Measurements from ENCODE around the gene STARD10. TPM values are rescaled to one million over a fixed set of nuclear protein-coding genes. Genes with fewer than 3 reads are reported as not detected.
"Not testable (repeated sequence)": the region's sequence is repeated elsewhere in the genome, so short reads cannot be mapped to it uniquely, and the experiment has no call there.

The STARD10 gene
- total and polyA plus RNA-seq, 2 experiments from 2014 or later = 16.6 to 20.5 TPM

- not testable (repeated sequence) for H3K4me3 Mint-ChIP-seq; H3K4me3 ChIP-seq; H3K36me3 Mint-ChIP-seq (ENCODE audit: low read depth); H3K27ac ChIP-seq (ENCODE audit: low read depth); H3F3A ChIP-seq (replicated peaks; ENCODE audit: low read depth); H3K27ac Mint-ChIP-seq; H3K4me1 ChIP-seq (ENCODE audit: insufficient read depth); H4K20me1 ChIP-seq (replicated peaks; ENCODE audit: insufficient read depth); H3K4me2 ChIP-seq; H3K79me2 ChIP-seq (replicated peaks; ENCODE audit: insufficient read depth); H3K9me2 ChIP-seq (ENCODE audit: insufficient read depth); DNase-seq (ENCODE audit: low spot score); H3K27me3 ChIP-seq (ENCODE audit: insufficient read depth); ATAC-seq; H3K36me3 ChIP-seq (ENCODE audit: insufficient read depth); H3K4me1 Mint-ChIP-seq; H2AFZ ChIP-seq; H3K9me3 Mint-ChIP-seq
- peaks cover 31% of the 10 kb centered on the region for H3K27me3 Mint-ChIP-seq (ENCODE audit: insufficient read depth, low read depth, poor library complexity)
These were observed 33.8 kb upstream of the STARD10 start for GRCh38 chr11:72827656-72828055.

GRCh38 chr11:72826942-72827480 is 33.2 kb upstream of the STARD10 start:
- H3K27ac ChIP-seq (ENCODE audit: low read depth) = no peak overlapping the region
- no peaks in the 10 kb centered on the region; the same call in 2 of the 3 replicates for H3K36me3 Mint-ChIP-seq (ENCODE audit: low read depth)
- no peaks in the 10 kb centered on the region for H3K9me2 ChIP-seq (ENCODE audit: insufficient read depth)
- no peaks in the 10 kb centered on the region for H3K36me3 ChIP-seq (ENCODE audit: insufficient read depth)
- DNase-seq (ENCODE audit: low spot score) = no peak
- H3K27me3 ChIP-seq (ENCODE audit: insufficient read depth) = peaks cover 9% of the 10 kb centered on the region
- no peak overlapping the region for H3K4me3 ChIP-seq
- H4K20me1 ChIP-seq (replicated peaks; ENCODE audit: insufficient read depth) = peaks cover 2% of the 10 kb centered on the region; the same call in 1 of the 2 replicates
- no peak overlapping the region for H2AFZ ChIP-seq
- peaks cover 5% of the 10 kb centered on the region for H3K4me1 ChIP-seq (ENCODE audit: insufficient read depth)
- peaks cover 8% of the 10 kb centered on the region; the same call in 2 of the 3 replicates for H3K4me1 Mint-ChIP-seq
- H3K27me3 Mint-ChIP-seq (ENCODE audit: insufficient read depth, low read depth, poor library complexity) = peaks cover 28% of the 10 kb centered on the region
- H3K4me3 Mint-ChIP-seq = no peak overlapping the region
- no peaks in the 10 kb centered on the region; the same call in 2 of the 3 replicates for H3K9me3 Mint-ChIP-seq
- no peak overlapping the region for H3K4me2 ChIP-seq
- no peak for ATAC-seq
- H3F3A ChIP-seq (replicated peaks; ENCODE audit: low read depth) = no peaks in the 10 kb centered on the region
- H3K79me2 ChIP-seq (replicated peaks; ENCODE audit: insufficient read depth) = no peaks in the 10 kb centered on the region
- no peak overlapping the region for H3K27ac Mint-ChIP-seq
- TF ChIP-seq CTCF (conservative IDR thresholded peaks at IDR 0.05; ENCODE audit: low read depth in 2 of 2) (no peak), POLR2AphosphoS5 (IDR thresholded peaks at IDR 0.05; ENCODE audit: low read depth) (no peak), REST (IDR thresholded peaks at IDR 0.05; ENCODE audit: unreplicated experiment) (no peak), STAT1 (IDR thresholded peaks at IDR 0.05; ENCODE audit: unreplicated experiment) (no peak), ZNF331 (CRISPR knock-in tag; IDR thresholded peaks at IDR 0.05; ENCODE audit: low read depth) (no peak), ZNF462 (CRISPR knock-in tag; IDR thresholded peaks at IDR 0.05) (no peak), CREB1 (CRISPR knock-in tag; IDR thresholded peaks at IDR 0.05; ENCODE audit: low read depth) (no peak), EZH2phosphoT487 (IDR thresholded peaks at IDR 0.05; ENCODE audit: unreplicated experiment) (no peak), JUNB (IDR thresholded peaks at IDR 0.05; ENCODE audit: unreplicated experiment) (no peak), ZNF114 (CRISPR knock-in tag; IDR thresholded peaks at IDR 0.05) (no peak)

All from GM23338 (cell line).